OCI-LY7 (cell line): ENCODE measurements around the gene CHD9.

Experiments used
- CTCF ChIP-seq: fragments of 200-600 bp; sonication (generic); conservative IDR thresholded peaks from 2 replicates; pipeline ENCODE4 v1.5.1; 2014; ENCODE audit warnings: mild to moderate bottlenecking, antibody characterized with exemption, low read length, moderate library complexity, mixed read lengths
- EZH2phosphoT487 ChIP-seq: fragments of 200-600 bp; sonication (generic); IDR thresholded peaks from 2 replicates; pipeline ENCODE4 v1.6.1; 2018; ENCODE audit warnings: low read depth, borderline replicate concordance, mild to moderate bottlenecking, mixed run types, antibody characterized with exemption, low read length, moderate library complexity, mixed read lengths

- TF ChIP-seq CTCF (no peak), EZH2phosphoT487 (no peak)
Observed at GRCh38 chr16:53078765-53079485, 24.1 kb downstream of the CHD9 start.
